GM19328 (cell line): Measurements from ENCODE around the gene KNSTRN.

Experiments
- ATAC-seq: cut with Tn5 transposase; IDR thresholded peaks from one replicate; pipeline ENCODE4 v1.9.1; 2021; ENCODE audit warnings: mild to moderate bottlenecking, moderate library complexity; ENCODE audit not compliant: unreplicated experiment

The KNSTRN gene

DNA sequence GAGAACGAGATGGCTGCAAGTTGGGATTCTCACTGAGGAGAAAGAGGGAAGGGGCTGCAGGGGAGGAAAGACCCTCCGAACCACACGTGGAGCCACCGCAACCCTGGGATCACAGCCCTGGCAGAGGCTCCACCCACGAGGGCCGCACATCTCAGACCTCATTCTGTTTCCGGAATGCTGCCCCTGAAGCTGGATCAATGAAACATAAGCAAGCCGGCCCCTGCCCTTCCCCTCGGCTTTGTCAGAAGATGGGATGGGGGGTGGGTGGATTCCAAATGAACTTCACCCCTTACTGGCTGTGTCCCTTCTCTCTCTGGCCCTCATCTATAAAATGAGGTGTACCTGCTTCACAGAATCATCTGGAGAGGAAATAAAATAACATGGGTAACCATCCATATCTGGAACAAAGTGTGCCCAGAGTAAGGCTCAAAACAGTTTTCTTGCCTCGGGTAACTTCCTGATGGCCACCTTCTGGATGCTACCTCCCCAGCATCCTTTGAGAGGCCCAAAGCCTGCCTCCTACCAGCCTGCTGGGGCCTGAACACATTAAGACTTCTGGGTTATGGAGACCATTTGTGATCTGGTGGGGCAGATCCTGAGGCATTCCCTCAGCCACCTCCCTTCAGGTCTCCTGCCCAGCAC, 37.2 kb upstream of the KNSTRN start:
- ATAC-seq, result no peak

DNA sequence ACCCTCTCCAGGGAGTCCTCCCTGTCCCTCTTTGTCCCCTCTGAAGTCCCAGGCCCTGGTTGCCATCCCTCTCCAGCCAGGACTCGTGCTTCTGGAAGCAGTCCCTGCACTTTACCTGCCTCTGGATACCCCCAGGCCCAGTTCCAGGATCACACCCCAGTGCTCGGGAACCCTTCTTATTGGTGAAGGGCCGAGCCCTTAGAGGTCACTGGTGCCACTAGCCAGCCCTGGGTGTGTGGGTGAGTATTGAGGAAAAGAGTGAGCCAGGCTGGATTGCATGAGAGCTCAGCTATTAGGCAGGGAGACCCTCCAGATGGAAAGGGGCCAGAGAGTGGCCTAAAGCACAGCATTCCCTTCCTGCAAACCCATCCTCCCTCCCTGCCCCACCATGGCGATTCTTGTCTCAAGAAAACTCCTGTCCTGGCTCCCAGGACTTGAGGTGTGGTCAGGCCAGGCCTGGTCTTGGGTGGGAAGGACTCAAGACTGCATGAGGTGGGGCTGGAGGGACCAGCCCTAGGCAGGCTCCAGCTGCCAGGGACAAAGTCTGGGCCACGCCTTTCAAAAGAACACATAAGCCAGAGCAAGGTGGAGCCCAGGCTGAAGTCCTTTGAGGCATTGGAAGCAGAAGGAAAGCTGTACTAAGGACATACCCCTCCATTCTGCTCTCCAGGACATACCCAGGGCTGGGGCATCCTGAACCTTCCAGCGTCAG, 36.5 kb upstream of the KNSTRN start:
- no peak for ATAC-seq

DNA sequence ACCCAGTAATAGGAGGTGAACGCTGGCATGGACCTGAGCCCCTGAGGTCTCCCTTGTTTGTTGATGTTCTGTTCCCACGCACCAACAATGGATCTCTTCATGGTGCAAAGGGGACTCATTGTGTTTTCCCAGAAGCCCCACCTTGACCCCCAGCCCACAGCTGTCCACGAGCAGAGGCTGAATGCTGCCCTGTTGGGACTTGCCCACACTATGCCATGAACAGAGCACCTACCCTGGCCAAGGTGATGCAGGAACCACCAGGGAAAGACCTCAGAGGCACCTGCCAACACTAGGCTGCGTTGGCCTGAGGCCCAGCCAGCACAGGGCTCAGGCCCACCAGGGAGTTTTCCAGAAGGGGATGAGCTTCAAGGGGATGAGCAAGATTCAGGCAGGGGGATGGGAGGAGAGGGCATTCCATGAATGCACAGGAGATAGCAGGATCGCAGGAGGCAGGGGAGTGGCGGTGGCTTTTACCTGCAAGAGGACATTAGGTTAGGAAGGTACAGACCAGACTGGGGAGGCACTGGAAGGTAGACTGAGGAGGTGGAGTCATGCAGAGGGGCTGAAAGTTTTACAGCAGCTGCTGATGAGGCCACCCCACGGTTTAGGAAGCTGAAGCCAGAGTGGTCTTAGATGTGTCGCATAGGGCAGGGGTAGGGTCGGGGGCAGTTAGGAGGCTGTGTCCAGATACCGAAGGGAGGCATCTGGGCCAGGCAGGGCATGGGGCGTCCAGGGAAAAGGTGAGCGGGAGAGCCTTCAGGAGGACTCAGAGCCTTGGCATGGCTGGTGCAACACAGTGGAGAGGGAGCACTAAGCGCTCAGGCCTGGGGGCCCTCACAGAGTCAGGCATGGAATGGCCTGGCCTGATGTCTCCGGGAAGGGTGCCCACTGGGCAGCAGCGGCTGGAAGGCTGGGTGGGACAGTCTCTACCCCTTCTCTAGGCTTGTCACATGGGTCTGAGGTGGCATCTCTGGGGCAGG, 35.7 kb upstream of the KNSTRN start:
- no peak for ATAC-seq

DNA sequence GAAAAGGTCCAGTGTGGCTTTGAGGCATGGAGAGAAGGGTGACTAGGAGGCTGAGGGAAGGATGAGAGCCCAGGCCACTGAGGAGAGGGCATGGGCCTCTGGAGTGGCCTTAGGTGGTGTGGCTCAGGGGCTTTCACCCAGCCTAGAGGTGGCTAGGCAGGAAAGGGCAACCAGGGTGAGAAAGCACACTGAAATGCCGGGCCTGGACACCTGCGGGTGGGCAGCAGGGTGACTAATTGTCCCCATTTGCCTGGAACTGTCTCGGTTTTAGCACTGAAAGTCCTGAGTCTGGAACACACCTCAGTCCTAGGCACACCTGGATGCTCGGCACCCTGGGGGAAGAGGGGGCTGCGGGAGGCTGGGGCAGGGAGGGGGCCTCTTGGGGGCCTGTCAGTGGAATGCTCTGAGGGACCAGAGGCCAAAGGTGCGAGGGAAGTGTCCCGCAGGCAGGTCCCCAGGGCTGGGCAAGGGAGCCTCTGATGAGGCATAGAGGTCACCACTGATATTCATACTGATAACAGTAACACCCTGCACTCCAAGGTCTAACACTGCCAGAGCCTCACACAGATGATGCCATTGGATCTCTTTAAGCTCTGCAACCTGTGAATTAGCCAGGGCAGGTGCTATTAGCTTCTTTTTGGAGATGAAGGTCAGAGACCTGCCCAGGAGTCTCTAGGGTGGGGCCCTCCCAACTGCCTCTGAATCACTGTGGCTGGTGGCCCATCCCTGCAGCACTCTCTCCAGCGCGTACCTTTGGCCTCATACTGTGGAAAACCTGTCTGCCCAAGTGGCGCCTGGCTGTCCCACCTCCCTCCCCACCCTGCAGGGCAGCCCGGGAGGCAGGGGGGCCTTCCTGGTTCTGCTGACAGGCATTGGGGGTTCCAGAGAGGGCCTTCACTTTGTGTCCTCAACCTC, 34.7 kb upstream of the KNSTRN start:
- ATAC-seq, result no peak

DNA sequence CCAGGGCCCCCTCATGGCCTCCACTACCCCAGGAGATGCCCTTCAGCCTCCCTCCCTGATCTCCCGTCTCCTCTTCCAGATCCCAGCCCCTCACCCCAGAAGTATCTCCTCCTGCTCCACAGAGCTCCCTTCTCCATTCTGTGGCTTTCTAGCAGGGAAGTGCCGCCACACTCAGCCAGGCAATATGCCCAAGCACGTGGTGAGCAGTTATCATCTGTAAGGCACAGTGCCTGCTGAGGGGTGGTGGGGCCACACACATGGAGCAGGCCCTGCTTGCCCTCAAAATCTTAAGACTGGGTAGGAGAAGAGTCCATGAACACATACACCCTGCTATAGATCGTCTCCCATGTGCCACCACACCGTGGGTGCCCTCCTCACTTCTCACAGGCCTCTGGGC, 34.0 kb upstream of the KNSTRN start:
- no peak for ATAC-seq

DNA sequence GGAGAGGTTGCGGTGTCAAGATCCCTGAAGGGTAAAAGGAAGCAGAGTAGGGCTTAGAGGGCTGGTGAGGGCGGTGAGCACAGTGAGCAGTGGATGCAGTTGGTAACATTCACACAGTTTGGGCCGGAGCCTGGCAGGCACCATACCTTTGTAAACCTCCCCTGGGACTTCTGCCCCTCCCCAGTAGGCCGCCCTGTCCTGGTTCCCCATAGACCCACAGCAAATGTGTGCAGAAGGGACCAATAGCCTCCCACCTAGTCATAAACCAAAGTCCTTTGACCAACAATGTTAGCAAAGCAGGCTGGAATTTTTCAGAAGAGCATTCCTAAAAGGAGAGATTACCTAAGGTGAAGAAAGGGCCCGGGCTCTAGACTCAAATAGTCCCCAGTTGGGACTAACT, 33.4 kb upstream of the KNSTRN start:
- no peak for ATAC-seq

DNA sequence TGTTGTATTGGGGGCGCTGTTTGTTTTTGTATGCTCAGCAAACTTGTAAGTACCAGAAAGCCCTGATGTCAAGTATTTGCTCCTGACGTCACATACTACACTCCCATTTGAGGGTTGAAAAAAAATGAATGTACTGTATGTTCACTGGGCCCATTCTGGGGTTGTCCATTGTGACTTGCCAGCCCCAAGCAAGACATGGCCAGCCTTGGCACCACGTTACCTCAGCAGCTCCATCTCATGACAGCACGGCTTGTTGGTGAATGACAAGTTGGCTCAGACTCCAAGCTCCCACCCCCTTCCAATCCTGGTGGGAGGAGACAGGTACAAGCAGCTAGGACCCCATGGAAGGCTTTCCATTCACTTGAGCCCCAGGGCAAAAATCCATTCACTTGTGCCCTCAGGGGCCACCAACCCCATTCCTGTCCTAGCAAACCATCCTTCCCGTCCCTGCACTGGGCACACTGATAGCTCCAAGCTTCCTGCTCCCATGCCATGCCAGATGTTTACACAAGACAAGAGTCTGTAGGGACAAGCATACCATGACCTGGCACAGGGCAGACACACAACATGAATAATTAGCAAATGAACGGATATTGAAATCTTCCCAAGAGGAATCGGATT, 30.1 kb upstream of the KNSTRN start:
- ATAC-seq, result no peak

DNA sequence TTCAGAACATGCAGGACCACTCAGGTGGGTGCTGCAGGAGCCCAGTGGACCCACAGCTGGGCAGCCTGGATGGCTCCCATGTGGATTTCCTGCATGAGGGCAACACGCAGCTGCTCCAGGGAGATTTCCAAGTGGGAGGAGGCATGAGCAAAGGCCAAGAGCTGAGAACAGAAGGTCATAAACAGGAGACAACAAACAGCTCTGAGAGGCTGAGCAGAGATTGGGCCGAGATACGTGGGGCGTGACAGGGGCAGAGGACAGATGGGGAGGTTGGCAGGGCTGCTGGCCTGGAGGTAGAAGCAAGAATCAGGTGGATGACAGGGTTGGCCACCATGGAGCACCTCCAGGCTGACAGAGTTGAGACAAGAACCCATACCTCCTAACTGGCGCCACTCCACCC, 28.8 kb upstream of the KNSTRN start:
- ATAC-seq, result no peak

DNA sequence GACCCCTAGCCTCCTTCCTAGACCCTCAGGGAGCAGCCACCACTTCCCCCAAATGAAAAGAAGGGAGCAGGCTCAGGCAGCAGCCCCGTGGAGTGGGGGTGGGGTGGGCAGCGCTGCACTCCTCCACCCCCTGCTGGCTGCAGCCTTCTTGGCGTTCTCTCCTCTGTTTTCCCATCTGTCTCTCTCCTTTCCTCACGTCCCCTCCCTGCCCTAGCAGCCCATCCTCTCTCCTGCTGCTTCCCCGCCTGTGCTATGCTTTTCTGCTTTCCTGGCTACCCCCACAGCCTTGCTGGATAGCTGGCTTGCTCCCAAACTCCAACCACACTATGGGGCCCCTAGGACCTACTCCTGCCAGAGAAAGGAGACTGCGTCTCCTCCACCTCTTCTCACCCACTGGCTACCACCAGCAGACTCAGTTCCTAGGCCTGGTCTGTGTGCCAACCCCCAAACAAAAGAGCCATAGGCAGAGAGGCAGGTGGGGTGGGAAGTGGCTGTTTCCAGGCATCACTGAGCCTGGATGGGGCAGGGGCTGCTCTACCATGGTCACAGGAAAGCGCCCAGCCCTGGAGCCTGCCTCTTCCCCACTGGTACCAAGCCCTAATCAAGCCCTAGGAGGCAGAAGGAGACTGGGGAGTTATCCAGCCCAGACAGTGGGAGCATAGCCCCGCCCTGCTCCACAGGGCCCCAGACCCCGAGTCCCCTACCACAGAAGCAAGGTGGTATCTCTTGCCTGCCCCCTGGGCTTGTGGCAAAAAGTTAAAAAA, 27.9 kb upstream of the KNSTRN start:
- ATAC-seq, result no peak

DNA sequence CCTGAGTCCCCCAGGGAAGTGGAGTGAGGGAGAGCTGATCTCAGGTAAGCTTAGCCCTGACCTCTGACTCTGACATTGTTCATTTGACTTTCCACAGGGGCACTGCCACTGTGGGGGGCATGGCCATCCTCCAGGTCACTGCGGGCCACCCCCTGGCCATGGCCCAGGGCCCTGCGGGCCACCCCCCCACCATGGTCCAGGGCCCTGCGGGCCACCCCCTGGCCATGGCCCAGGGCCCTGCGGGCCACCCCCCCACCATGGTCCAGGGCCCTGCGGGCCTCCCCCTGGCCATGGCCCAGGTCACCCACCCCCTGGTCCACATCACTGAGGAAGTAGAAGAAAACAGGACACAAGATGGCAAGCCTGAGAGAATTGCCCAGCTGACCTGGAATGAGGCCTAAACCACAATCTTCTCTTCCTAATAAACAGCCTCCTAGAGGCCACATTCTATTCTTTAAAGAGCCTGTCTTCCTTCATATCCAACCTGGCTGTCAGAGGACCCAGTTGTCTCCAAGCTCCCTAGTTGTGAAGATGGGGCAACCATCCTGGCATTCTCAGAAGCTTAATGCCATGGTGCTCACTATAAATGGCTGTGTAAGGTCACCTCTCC, 26.4 kb upstream of the KNSTRN start:
- no peak for ATAC-seq

DNA sequence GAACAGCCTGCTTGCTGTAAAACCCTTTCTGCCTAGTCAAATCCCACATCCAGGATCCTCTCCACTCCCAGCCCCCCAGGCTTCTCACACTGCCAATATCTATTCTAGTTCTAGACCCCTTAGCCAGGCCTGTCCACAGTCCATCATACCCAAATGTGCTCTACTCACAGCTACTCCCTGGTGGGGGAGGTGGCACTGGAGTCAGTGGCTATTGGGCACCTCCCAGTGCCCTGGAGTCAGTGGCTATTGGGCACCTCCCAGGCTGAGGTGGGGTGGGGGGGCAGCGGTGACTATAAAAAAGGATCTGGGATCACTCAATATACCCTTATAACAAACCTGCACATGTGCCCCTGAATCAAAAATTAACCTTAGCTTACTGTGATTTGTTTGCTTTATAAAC, 25.3 kb upstream of the KNSTRN start:
- no peak for ATAC-seq

DNA sequence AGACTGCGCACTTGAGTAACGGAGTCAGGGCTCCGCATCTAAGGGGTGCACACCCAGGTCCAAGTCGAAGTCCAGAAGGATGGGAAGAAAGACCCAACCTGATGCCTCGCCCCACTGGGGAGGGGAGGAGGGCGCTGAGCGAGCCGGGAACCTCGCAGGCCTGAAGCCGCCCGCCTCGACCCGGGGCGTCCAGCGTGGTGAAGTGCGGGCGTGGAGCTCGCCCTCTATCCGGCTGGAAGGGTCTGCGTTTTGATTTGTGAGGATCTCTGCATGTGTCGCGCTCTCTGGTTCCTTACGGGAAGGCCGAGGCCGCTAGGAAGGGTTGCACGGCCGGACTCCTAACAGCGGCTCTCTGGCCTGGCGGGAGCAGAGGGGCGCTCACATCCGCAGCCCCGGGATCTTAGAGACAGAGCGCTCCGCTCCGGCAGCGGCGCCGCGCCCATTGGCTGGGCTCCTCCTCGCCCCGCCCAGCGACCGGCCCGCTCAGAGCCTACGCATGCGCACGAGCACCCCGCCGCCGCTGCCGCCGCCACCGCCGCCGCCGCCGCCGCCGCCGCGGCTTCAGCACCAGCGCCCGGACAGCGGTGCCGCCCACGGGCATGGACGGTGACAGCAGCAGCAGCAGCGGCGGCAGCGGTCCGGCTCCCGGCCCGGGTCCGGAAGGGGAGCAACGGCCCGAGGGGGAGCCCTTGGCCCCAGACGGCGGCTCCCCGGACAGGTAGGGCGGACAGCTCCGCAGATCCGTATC, 24.6 kb upstream of the KNSTRN start, which contains the start of gene DISP2:
TSS of gene DISP2 (plus strand) at position 497 of the 748 bp plus-strand sequence. CDS start at position 600, 103 bp downstream.
- peak; percentile 85 for ATAC-seq

DNA sequence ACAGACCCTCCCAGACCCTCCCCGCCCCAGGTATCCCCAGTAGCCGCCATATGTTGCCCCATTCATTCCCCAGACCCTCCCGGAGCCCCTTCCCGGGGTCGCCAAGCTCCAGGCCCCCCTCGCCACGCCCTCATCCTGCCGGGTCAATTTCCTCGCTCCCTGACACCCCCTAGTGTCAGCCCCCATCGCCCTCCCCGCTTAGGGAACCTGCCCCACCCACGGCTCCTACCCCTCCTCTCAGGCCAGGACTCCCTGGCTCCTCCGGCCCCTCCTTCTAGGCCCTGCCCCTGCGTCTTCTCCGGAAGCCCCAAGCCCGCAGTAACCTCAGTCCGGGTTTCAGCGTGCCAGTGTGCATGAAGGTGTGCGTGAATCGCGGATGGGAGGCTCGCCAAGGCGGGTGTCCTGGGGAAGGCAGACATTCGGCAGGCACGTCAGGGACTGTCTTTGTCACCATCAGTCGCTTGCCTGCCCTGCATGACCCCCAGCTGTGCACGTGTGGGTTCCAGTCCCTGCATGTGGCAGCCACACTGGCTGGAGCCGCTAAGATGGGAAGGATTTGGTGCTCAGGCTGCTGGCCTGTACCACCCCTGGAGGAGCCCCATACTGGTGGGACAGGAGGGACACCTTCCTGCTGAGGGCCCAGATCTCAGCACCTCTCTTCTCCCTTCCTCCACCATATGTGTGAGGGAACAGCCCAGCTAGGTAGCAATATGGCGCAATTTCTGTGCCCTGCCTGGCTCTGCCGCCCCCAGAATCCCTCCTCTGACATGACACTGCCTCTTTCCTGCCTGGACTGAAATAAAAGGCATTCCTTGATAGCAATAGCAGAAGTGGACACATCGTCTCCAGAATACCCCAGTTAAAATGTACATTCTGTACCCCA, 23.8 kb upstream of the KNSTRN start:
- ATAC-seq, result no peak

DNA sequence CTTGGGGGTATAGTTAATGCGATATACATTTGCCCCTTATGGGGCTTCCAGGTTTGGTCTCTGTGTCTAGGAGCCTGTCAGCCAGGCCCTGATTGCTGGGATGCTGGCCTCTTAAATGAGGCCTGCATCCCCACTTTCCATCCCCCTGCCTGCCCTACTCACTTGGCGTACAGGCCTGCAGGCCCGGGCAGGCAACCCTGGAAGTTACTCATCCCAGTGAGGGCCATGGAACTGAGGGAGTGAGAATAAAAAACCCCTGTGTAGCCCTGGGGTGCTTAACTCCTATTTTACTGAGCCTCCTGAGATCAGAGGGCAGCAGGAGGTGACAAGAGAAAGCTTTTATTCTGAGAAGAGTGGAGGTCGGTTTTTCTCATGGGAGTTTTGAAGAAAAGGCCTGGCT, 22.5 kb upstream of the KNSTRN start:
- ATAC-seq, result no peak

DNA sequence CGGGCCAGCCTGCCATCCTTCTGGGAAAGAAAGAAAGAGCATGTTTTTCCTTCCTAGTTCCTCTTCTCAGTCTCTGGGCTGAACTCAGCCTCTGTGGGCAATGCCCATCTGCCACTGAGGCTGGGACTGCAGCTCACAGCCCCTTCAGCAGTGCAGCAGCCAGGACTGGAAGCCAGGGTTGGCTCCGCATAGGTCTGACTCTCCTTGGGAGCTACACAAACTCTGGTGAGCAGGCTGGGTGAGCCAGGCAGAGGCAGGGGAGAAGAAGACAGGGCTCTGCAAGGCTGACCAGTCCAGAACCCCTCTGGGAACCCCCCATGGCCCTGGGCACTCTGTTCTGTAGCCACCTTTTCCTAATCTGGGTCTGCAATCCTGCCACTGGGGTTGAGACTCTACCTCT, 20.9 kb upstream of the KNSTRN start:
- no peak for ATAC-seq

DNA sequence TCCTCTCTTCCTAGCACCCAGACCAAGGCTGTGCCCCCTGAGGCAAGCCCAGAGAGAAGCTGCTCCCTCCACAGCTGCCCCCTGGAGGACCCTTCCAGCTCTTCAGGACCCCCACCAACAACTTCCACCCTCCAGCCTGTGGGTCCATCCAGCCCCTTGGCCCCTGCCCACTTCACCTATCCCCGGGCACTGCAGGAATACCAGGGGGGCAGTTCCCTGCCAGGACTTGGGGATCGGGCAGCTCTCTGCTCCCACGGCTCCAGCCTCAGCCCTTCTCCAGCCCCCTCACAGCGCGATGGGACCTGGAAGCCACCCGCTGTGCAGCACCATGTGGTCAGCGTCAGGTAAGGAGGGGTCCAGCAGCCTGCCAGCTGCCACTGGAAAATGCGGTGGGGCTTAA, 18.9 kb upstream of the KNSTRN start:
- no peak for ATAC-seq

DNA sequence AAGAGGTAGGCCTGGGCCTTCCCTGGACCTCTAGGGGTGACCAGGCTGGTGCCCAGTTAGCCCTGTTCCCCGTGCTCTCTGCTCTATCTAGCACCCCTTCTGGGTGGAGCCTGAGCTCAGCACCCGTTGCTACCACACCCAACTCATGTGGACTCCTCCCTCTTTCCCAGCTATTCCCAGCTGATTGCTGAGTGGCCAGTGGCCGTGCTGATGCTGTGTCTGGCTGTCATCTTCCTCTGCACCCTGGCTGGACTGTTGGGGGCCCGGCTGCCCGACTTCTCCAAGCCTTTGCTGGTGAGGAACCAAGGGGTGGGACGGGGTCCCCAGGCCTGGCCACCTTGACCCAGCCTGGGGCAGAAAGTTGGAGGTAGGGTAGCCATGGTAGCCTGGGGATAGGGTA, 18.3 kb upstream of the KNSTRN start:
- ATAC-seq, result no peak
